GM21825 (cell line): ENCODE data around the gene NOC4L.
A peak's percentile ranks its signal among the peaks of the same experiment; 100 is the strongest.
"Not testable (repeated sequence)": the region's sequence is repeated elsewhere in the genome, so short reads cannot be mapped to it uniquely, and the experiment has no call there.

Experiments
- ATAC-seq: cut with Tn5 transposase; IDR thresholded peaks from one replicate; pipeline ENCODE4 v1.9.1; 2021; ENCODE audit warnings: mild to moderate bottlenecking, moderate library complexity; ENCODE audit not compliant: unreplicated experiment

Gene NOC4L

DNA sequence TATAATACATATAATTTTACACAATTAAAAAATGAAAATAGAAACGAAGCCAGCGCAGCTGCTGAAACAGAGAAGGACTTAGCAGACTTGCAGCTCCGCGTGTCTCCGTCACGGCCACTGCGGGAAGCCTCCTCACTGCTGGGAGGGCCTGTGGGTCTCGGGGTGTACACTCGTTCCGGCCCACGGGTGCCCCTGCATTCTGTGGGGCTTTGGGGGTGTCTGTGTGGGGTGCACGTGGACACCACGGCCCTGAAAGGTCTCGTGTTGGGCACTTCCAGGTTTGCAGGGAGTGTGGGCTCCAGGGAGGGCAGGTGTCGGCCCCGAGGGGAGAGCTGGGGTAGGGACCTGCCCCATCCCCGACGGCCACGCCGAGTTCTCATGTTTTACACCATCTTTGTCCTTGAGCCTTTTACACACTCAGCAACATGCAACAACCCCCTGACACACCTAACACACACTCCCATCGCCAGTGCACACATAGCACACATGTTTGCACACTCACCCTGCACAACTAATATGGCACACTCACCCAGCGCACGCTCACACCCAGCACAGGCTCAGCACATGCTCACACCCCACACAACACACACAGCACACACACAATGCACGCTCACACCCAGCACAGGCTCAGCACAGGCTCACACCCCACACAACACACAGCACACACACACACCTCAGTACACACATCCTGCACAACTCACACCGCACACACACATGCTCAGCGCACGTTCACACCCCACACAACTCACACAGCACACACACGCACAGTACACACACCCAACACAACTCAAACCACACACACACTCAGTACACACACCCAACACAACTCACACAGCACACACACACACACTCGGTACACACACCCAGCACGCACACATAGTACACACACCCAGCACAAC is 36.6 kb downstream of the NOC4L start:
- no peak for ATAC-seq

DNA sequence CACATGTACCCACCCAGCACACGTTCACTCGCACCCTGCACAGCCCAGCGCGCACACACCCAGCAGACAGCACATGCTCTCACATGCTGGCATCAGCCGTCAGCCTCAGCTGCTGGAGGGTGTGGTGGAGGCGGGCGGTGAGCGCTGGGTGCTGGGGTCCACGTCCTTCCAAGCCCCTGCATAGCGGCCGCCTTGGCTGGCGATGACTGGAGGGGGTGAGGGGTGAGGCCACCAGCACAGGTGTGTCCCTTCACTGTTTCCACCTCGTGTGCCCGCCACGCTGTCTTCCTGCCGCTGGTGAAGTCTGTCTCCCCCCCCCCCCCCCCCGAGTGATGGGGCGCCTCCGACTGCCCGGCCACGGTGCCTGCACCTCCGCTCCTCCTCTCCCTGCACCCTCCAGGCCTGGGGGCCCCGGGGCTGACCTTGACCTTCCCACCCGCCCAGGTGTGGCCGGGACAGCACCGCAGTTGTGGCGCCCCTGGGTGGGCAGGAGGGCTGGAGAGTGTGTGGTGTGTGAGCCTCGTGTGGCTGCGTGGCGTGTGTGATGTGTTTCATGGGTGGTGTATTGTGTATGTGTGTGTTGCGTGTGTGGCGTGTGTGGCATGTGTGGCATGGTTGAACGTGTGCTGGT is 37.4 kb downstream of the NOC4L start:
- no peak for ATAC-seq

DNA sequence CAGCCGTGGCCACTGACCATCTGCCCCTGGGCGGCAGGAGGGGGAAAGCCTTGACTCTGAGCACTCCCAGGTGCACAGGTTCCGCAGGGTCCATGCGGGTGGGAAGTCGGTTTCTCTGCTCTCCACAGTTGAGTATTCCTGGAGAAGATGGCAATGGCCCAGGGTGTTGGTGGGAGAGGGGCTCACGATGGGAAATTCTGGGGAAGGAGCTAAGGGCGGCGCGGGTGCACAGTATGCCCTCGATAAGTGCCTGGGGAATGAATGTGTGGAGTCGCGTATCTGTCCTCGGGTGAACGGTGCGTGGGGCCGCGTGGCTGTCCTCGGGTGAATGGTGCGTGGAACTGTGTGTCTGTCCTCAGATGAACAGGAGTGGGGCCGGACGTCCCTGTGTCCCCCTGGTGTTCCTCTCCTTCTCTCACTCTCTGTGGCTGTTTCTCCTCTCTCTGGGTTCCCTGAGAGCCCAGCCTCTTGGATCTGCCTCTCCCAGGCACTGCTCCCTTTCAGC is 38.0 kb downstream of the NOC4L start:
- no peak for ATAC-seq

GRCh38 chr12:132182711-132183365 is 38.6 kb downstream of the NOC4L start:
- ATAC-seq, result no peak

- no peak for ATAC-seq
Measured at GRCh38 chr12:132185705-132186104, 41.4 kb downstream of the NOC4L start.

- no peak for ATAC-seq
Measured at GRCh38 chr12:132186208-132186856, 42.1 kb downstream of the NOC4L start.

- no peak for ATAC-seq
Measured at GRCh38 chr12:132186857-132187620, 42.8 kb downstream of the NOC4L start.

DNA sequence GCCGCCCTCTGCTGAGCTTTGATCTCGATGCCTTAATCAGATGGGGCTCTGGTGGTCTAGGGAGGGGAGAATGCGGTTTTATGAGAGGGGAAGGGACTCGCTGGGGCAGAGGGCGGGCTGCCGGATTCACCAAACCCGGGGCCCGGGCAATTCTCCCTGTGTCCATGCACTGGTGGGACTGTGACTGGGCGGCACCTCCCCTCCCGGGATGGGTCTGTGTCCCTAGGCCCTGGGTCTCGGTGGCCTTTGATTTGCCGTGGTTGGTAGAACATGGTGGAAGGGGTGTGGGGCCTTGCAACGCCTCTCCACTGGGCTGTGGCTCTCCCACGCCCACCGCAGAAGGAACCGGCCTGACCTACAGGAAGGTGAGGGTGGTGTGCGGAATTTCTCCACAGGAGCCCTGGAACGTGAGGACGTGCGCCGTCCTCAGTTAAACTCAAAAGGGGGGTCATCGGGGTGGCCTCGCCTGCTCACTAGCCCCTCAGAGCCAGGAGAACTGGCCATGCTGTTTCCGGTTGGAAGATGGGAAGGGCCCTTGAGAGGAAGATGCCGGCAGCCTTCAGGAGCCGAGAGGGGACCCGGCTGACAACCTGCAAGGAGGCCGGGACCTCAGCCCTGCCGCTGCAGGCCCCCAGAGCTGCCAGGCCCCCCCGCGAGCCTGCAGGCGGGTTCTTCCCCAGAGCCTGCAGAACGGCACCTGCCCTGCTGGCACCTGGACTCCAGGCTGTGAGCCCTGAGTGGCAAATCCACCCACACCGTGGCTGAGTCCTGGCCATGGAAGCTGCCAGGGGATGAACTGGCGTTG is 43.6 kb downstream of the NOC4L start:
- ATAC-seq, result no peak

- no peak for ATAC-seq
Measured at GRCh38 chr12:132188451-132188901, 44.2 kb downstream of the NOC4L start.

GRCh38 chr12:132188916-132189325 is 44.7 kb downstream of the NOC4L start:
- ATAC-seq, result no peak

- peak; percentile 88 for ATAC-seq
Measured at GRCh38 chr12:132189378-132190011, 45.2 kb downstream of the NOC4L start.

GRCh38 chr12:132190012-132190755 is 45.9 kb downstream of the NOC4L start:
- ATAC-seq, result no peak

- no peak for ATAC-seq
Measured at GRCh38 chr12:132190834-132191500, 46.7 kb downstream of the NOC4L start.

GRCh38 chr12:132191715-132192553 is 47.7 kb downstream of the NOC4L start:
- ATAC-seq, result no peak

DNA sequence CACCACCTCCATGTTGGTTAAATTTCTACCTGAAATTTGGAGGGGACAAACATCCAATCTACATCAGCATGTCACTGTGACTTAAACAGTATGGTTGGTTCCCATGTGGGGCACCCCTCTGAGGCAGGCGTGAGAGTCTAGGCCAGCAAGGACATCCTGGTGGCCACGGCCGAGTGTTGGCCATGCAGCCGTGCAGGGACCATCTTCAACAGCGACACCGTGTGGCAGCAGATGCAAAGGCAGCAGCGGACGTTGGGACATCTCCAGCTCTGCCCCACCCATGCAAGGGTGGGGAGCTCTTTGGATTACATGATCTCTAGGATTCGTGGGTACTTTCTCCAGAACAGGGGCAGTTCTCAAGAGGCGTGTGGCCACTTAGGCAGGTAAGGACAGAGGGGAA is 49.8 kb downstream of the NOC4L start:
- ATAC-seq, result no peak

DNA sequence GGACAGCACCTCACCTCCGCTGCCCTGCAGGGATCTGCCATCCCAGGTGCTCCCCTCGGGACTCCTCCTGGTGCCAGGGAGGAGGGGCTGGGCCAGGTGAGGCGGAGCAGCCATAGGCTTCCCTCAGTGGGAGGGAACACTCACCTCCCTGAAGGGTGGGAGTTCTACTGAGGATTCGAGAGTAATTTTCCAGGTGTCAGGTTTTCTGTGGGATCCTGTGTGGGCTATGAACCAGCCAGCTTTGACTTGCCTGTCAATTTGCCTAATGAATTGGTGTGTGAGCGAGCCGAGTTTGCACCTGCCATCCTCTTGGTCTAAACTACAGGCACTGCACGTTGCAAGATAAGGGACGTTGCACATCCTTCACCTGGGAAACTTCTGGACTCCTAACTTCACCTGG is 50.3 kb downstream of the NOC4L start:
- ATAC-seq, result no peak

- not testable (repeated sequence) for ATAC-seq
Measured at GRCh38 chr12:132195242-132195641, 51.0 kb downstream of the NOC4L start.
